Keratinocyte (primary cell): ENCODE results near the gene DAPK1. TPM values are rescaled to one million over a fixed set of nuclear protein-coding genes. Genes with fewer than 3 reads are reported as not detected.

Experiments used
- DNase-seq: peaks from one replicate; pipeline ENCODE4 v3.0.0-alpha.2; 2011; ENCODE audit warnings: low read depth, missing footprints, low spot score
- FAIRE-seq: peaks from 2 replicates; lab custom pipeline; 2011; peaks lifted over from hg19 to GRCh38; lab: Jason Lieb, UNC
- H2AFZ ChIP-seq: 2 replicates; pipeline ENCODE4 v1.6.0; 2012; ENCODE audit warnings: low read length, control low read depth, inconsistent platforms; ENCODE audit not compliant: control insufficient read depth
- H3K27ac ChIP-seq: 2 replicates; pipeline ENCODE4 v1.5.1; 2011; ENCODE audit warnings: low read length; ENCODE audit not compliant: control insufficient read depth, insufficient read depth
- H3K27me3 ChIP-seq: 3 replicates; pipeline ENCODE4 v1.6.0; 2011; ENCODE audit warnings: low read length; ENCODE audit not compliant: control insufficient read depth, insufficient read depth; ENCODE audit errors: extremely low read depth
- H3K36me3 ChIP-seq, 2 experiments: 2 replicates in 1 of 2; 3 replicates in 1 of 2; pipeline ENCODE4 v1.5.1; 2011; ENCODE audit warnings: low read length in 2 of 2, mild to moderate bottlenecking in 1 of 2; ENCODE audit not compliant: control insufficient read depth in 2 of 2, insufficient read depth in 2 of 2; ENCODE audit errors: extremely low read depth in 1 of 2
- H3K4me1 ChIP-seq: 3 replicates; pipeline ENCODE4 v1.5.1; 2011; ENCODE audit warnings: low read length; ENCODE audit not compliant: control insufficient read depth, insufficient read depth; ENCODE audit errors: extremely low read depth
- H3K4me2 ChIP-seq: 3 replicates; pipeline ENCODE4 v1.6.0; 2011; ENCODE audit warnings: low read depth, low read length; ENCODE audit not compliant: control insufficient read depth, insufficient read depth; ENCODE audit errors: extremely low read depth
- H3K4me3 ChIP-seq, 3 experiments: fragments of 200-600 bp in 1 of 3; sonication (generic) in 1 of 3; 2 replicates in 2 of 3; 3 replicates in 1 of 3; pipeline ENCODE4 v1.5.1; 2011 to 2016; ENCODE audit warnings: low read length in 3 of 3, mild to moderate bottlenecking in 3 of 3, control low read depth in 2 of 3, inconsistent platforms in 1 of 3, low read depth in 1 of 3, mixed read lengths in 1 of 3, mixed run types in 1 of 3, moderate library complexity in 1 of 3; ENCODE audit not compliant: control insufficient read depth in 2 of 3, insufficient read depth in 2 of 3; ENCODE audit errors: extremely low read depth in 1 of 3
- H3K79me2 ChIP-seq: 2 replicates; pipeline ENCODE4 v1.6.0; 2012; ENCODE audit warnings: low read length; ENCODE audit not compliant: control insufficient read depth, insufficient read depth
- H3K9ac ChIP-seq: 3 replicates; pipeline ENCODE4 v1.6.0; 2011; ENCODE audit warnings: low read length; ENCODE audit not compliant: control insufficient read depth, insufficient read depth; ENCODE audit errors: extremely low read depth
- H3K9me1 ChIP-seq: 3 replicates; pipeline ENCODE4 v1.6.0; 2011; ENCODE audit warnings: low read length; ENCODE audit not compliant: control insufficient read depth, insufficient read depth; ENCODE audit errors: extremely low read depth
- H3K9me3 ChIP-seq: 2 replicates; pipeline ENCODE4 v1.5.1; 2012; ENCODE audit warnings: low read depth, low read length; ENCODE audit not compliant: control insufficient read depth
- H4K20me1 ChIP-seq: 3 replicates; pipeline ENCODE4 v1.6.0; 2011; ENCODE audit warnings: low read length; ENCODE audit not compliant: control insufficient read depth, insufficient read depth; ENCODE audit errors: extremely low read depth
- EZH2 ChIP-seq: IDR thresholded peaks from one replicate; pipeline ENCODE4 v1.6.1; 2012; ENCODE audit warnings: inconsistent platforms, mild to moderate bottlenecking, low read length, moderate library complexity
- dilution Hi-C: fragments of 300-500 bp; cut with MboI; formaldehyde crosslinking; loops from one replicate; pipeline ENCODE4 v1.7.0; 2020; ENCODE audit warnings: low sequenced_read_pairs; ENCODE audit not compliant: extremely low pct_ligation_motif_present
- polyA plus RNA-seq, 5 experiments: library from polyadenylated mRNA; depleted of rRNA in 3 of 5; stranded (reverse) in 3 of 5; stranded (forward) in 1 of 5; unstranded in 1 of 5; fragments of >200 nt; gene quantifications; 1 replicate in 1 of 5; 2 replicates in 3 of 5; 3 replicates in 1 of 5; pipeline versions ENCODE4 v1.2.1 to v1.2.3, GENCODE V29; 2011 to 2012; ENCODE audit warnings: missing spikeins in 2 of 5, low read depth in 1 of 5, low replicate concordance in 1 of 5
- TF ChIP-seq, protein P1 (sequence below), 3 experiments: IDR thresholded peaks in 1 of 3; conservative IDR thresholded peaks in 1 of 3; optimal IDR thresholded peaks in 1 of 3; 2 replicates in 2 of 3; 3 replicates in 1 of 3; pipeline versions ENCODE3 to v1.5.1; 2011; ENCODE audit warnings: low read length in 3 of 3, mild to moderate bottlenecking in 3 of 3, moderate library complexity in 2 of 3, control low read depth in 1 of 3, inconsistent platforms in 1 of 3; ENCODE audit not compliant: insufficient read depth in 2 of 3; ENCODE audit errors: extremely low read depth in 1 of 3

DAPK1 gene
- polyA plus RNA-seq, 1 donor (not counting 4 experiments of a cell fraction or from before 2014, with no cell fraction given): 2.8 TPM

DNA sequence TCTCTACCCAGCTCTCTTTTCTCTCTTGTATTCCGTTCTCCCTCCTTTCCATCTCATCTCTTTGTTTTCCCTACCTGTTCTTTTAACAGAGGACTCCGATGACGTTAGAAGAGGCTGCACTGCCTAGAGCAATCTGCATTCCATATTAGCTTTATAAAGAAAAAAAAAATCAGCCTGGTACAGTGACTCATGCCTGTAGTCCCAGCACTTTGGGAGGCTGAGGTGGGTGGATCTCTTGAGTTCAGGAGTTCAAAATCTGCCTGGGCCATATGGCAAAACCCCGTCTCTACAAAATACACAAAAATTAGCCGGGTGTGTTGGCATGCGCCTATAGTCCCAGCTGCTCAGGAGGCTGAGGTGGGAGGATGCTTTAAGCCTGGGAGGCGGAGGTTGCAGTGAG is 49.0 kb downstream of the DAPK1 start:
- Histone ChIP-seq H2AFZ (no peak overlapping the region), H3K27me3 (no peaks in the 10 kb centered on the region), H3K27ac (no peak overlapping the region), H3K9me3 (no peaks in the 10 kb centered on the region), H3K4me3 (no peak overlapping the region), H3K4me1 (no peaks in the 10 kb centered on the region), H4K20me1 (no peaks in the 10 kb centered on the region), H3K79me2 (no peaks in the 10 kb centered on the region), H3K9me1 (no peaks in the 10 kb centered on the region), H3K4me2 (no peak overlapping the region), H3K9ac (no peak overlapping the region), H3K36me3 (no peaks in the 10 kb centered on the region)
- DNase-seq (no peak), FAIRE-seq (no peak)
- dilution Hi-C loops: no loop called here
- no peak for TF ChIP-seq EZH2
- TF ChIP-seq, protein P1, sequence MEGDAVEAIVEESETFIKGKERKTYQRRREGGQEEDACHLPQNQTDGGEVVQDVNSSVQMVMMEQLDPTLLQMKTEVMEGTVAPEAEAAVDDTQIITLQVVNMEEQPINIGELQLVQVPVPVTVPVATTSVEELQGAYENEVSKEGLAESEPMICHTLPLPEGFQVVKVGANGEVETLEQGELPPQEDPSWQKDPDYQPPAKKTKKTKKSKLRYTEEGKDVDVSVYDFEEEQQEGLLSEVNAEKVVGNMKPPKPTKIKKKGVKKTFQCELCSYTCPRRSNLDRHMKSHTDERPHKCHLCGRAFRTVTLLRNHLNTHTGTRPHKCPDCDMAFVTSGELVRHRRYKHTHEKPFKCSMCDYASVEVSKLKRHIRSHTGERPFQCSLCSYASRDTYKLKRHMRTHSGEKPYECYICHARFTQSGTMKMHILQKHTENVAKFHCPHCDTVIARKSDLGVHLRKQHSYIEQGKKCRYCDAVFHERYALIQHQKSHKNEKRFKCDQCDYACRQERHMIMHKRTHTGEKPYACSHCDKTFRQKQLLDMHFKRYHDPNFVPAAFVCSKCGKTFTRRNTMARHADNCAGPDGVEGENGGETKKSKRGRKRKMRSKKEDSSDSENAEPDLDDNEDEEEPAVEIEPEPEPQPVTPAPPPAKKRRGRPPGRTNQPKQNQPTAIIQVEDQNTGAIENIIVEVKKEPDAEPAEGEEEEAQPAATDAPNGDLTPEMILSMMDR (optimal IDR thresholded peaks at IDR 0.05 in 1 of 3, IDR thresholded peaks at IDR 0.05 in 1 of 3, conservative IDR thresholded peaks at IDR 0.05 in 1 of 3; ENCODE audit: extremely low read depth in 1 of 3, insufficient read depth in 2 of 3, low read length in 3 of 3): no peak

GRCh38 chr9:87547671-87548081 is 50.0 kb downstream of the DAPK1 start:
- TF ChIP-seq, protein P1 (optimal IDR thresholded peaks at IDR 0.05 in 1 of 3, IDR thresholded peaks at IDR 0.05 in 1 of 3, conservative IDR thresholded peaks at IDR 0.05 in 1 of 3; ENCODE audit: extremely low read depth in 1 of 3, insufficient read depth in 2 of 3, low read length in 3 of 3): no peak
- TF ChIP-seq EZH2: no peak
- no peak overlapping the region for H3K9ac ChIP-seq
- H3K36me3 ChIP-seq: no peaks in the 10 kb centered on the region
- no peaks in the 10 kb centered on the region for H3K27me3 ChIP-seq
- H3K4me1 ChIP-seq: no peaks in the 10 kb centered on the region
- no peak overlapping the region for H3K27ac ChIP-seq
- no peak overlapping the region for H3K4me2 ChIP-seq
- no peak overlapping the region for H3K4me3 ChIP-seq
- H3K79me2 ChIP-seq: no peaks in the 10 kb centered on the region
- no peaks in the 10 kb centered on the region for H4K20me1 ChIP-seq
- no peak for DNase-seq
- dilution Hi-C loops: no loop called here
- H3K9me3 ChIP-seq: no peaks in the 10 kb centered on the region
- no peak overlapping the region for H2AFZ ChIP-seq
- H3K9me1 ChIP-seq: no peaks in the 10 kb centered on the region
- no peak for FAIRE-seq
